ENCODE results near the gene RNF40. TPM values are rescaled to one million over a fixed set of nuclear protein-coding genes. Genes with fewer than 3 reads are reported as not detected.
A peak's percentile ranks its signal among the peaks of the same experiment; 100 is the strongest.

RNF40 gene
- polyA plus RNA-seq (2011; rRNA removed) (64.7 and 82.4 TPM in 2 replicates), polyA minus RNA-seq (2011; rRNA and poly(A)+ RNA removed) (54.9 and 73.4 TPM in 2 replicates)

DNA sequence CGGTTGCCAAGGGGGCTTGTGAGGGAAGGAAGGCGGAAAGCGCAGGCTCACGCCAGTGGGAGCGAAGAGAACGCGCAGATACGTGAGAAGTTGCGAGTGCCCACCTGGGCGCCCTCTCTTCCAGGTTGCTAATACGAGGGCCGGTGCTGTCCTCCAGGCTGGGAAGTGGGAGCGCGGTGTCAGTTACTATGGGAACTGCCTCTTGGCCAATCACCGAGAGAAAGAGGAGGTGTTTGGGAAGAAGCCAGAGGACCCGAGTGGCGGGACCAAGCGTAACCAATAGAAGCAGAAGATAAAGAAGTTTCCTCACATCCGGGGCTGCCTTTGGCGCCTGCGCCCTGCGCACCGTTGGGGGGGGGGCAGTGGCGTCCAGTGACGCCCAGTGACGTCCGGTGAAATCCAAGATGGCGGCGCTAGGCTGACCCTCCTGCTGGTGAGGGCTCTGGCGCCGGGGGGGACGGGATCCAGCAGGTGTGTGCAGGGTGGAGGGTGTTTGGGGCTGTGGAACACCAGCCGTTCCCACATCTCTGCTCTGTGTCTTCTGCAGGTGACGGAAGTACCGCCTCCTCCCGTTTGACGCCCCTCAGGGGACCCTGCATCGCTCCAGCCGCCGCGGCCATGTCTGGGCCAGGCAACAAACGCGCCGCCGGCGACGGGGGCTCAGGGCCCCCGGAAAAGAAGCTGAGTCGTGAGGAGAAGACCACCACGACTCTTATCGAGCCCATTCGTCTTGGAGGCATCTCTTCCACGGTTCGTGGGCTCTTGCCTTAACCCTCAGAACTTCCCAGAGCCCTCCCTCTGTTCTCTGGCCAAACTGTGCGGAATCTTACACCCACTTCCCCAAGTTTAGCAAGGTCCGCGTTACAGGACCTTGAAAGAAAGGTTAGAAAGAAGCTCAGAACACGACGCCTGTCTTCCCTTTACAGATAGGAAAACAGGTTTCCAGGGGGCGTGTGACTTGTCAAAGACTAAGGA is at the start of gene RNF40, which contains the start of gene CFAP119:
Gene RNF40 (plus strand): TSS at position 395 of the 975 bp plus-strand sequence. CDS start 224 bp downstream, at position 619.
Gene CFAP119 (minus strand): TSS at position 135 of the 975 bp plus-strand sequence. CDS start 314 bp downstream, outside the sequence.
- ChIA-PET POLR2A (no interaction called here), CTCF (interaction anchor here (0.9 to 1.6 kb wide), 2 partner anchors 17 to 179 kb away, joined by 3 to 5 read pairs; no protein-coding TSS in a partner anchor)
- TF ChIP-seq, protein P1, sequence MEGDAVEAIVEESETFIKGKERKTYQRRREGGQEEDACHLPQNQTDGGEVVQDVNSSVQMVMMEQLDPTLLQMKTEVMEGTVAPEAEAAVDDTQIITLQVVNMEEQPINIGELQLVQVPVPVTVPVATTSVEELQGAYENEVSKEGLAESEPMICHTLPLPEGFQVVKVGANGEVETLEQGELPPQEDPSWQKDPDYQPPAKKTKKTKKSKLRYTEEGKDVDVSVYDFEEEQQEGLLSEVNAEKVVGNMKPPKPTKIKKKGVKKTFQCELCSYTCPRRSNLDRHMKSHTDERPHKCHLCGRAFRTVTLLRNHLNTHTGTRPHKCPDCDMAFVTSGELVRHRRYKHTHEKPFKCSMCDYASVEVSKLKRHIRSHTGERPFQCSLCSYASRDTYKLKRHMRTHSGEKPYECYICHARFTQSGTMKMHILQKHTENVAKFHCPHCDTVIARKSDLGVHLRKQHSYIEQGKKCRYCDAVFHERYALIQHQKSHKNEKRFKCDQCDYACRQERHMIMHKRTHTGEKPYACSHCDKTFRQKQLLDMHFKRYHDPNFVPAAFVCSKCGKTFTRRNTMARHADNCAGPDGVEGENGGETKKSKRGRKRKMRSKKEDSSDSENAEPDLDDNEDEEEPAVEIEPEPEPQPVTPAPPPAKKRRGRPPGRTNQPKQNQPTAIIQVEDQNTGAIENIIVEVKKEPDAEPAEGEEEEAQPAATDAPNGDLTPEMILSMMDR (IDR thresholded peaks at IDR 0.05; ENCODE audit: insufficient read depth, low read depth, low read length) = 0 out of 2 replicates have a peak, but pooled peaks have one; percentile 18
- peak; percentile 93 for DNase-seq (ENCODE audit: low read depth)
- Histone ChIP-seq H3K36me3 (ENCODE audit: control insufficient read depth, insufficient read depth, low read length) (peaks cover 33% of the 10 kb centered on the region), H3K27me3 (ENCODE audit: control insufficient read depth, insufficient read depth, low read length) (no peaks in the 10 kb centered on the region), H3K4me3 (ENCODE audit: low read depth, low read length) (peak within 1 kb of the TSS; percentile 74)

DNA sequence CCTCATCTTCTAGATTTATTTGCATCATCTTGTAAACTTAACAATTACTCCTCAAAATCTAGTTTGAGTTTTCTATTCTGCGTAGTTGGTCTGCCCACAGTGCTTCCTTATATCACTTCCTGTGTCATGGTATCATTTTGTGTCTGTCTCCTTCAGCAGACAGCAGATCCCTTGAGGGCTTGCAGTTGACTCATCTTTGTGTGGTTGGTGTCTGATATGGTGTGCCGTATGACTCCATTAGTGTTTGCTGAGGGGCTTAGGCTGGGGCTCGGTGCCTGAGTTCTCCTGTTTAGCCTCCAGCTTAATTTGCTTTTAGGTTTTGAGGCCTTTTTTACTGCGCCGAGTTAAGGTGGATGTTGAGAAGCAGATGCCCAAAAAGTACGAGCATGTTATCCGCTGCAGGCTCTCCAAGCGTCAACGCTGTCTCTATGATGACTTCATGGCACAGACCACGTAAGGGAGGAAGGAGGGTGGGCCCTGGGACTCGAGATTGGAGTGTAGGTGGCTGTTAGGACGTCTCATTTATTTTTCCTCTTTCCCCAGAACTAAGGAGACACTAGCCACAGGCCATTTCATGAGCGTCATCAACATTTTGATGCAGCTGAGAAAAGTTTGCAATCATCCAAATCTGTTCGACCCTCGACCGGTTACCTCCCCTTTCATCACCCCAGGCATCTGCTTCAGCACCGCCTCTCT is 46.2 kb upstream of the RNF40 start:
- CTCF ChIA-PET = interaction anchor here (1.0 to 1.2 kb wide), 2 partner anchors 10 to 22 kb away, joined by 4 to 5 read pairs; no protein-coding TSS in a partner anchor
- peaks cover 42% of the 10 kb centered on the region for H3K36me3 ChIP-seq (ENCODE audit: control insufficient read depth, insufficient read depth, low read length)
- H3K4me3 ChIP-seq (ENCODE audit: low read depth, low read length) = no peak overlapping the region
- POLR2A ChIA-PET = interaction anchor here (0.6 kb wide), 1 partner anchor 16 kb away, joined by 7 read pairs; no protein-coding TSS in a partner anchor
- TF ChIP-seq, protein P1 (IDR thresholded peaks at IDR 0.05; ENCODE audit: insufficient read depth, low read depth, low read length) = no peak
- H3K27me3 ChIP-seq (ENCODE audit: control insufficient read depth, insufficient read depth, low read length) = no peaks in the 10 kb centered on the region
- no peak for DNase-seq (ENCODE audit: low read depth)

DNA sequence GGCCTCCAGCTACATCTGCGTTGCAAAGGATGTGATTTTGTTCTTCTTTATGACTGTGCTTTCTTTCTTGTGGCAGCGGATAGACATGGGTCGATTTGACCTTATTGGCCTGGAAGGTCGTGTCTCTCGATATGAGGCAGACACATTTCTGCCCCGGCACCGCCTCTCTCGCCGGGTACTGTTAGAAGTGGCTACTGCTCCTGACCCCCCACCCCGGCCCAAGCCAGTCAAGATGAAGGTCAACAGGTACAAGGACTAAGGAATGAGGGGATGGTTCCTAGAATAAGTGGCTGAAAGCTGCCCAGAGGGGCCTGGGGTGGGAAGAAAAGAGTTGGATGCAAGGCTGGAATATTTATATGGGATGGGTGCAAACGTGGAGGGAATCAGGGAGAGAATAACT is 42.0 kb upstream of the RNF40 start:
- POLR2A ChIA-PET = no interaction called here
- no peak for DNase-seq (ENCODE audit: low read depth)
- Histone ChIP-seq H3K36me3 (ENCODE audit: control insufficient read depth, insufficient read depth, low read length) (peaks cover 51% of the 10 kb centered on the region), H3K27me3 (ENCODE audit: control insufficient read depth, insufficient read depth, low read length) (no peaks in the 10 kb centered on the region), H3K4me3 (ENCODE audit: low read depth, low read length) (no peak overlapping the region)
- CTCF ChIA-PET = interaction anchor here (1.2 kb wide), 1 partner anchor 61 kb away, joined by 3 read pairs; the partner anchor contains the start of gene FBRS
- TF ChIP-seq, protein P1 (IDR thresholded peaks at IDR 0.05; ENCODE audit: insufficient read depth, low read depth, low read length) = no peak

DNA sequence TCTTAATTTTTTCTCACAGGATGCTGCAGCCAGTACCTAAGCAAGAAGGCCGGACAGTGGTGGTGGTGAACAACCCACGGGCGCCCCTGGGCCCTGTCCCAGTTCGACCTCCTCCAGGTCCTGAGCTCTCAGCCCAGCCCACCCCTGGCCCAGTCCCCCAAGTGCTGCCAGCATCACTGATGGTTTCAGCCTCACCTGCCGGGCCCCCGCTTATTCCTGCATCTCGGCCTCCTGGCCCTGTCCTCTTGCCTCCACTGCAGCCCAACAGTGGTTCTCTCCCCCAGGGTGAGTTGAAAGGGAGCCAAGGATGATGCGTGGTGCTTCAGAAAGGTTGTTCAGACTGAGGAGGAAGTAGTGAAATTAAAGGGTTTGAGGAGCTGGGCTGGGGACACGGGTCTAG is 41.4 kb upstream of the RNF40 start:
- ChIA-PET POLR2A (no interaction called here), CTCF (interaction anchor here (1.2 kb wide), 1 partner anchor 62 kb away, joined by 3 read pairs; the partner anchor contains the start of gene FBRS)

More for the DNA sequence above, 41.4 kb upstream of the RNF40 start:
- TF ChIP-seq, protein P1 (IDR thresholded peaks at IDR 0.05; ENCODE audit: insufficient read depth, low read depth, low read length) = no peak
- no peak overlapping the region for H3K4me3 ChIP-seq (ENCODE audit: low read depth, low read length)
- no peak for DNase-seq (ENCODE audit: low read depth)
- no peaks in the 10 kb centered on the region for H3K27me3 ChIP-seq (ENCODE audit: control insufficient read depth, insufficient read depth, low read length)
- H3K36me3 ChIP-seq (ENCODE audit: control insufficient read depth, insufficient read depth, low read length) = peaks cover 53% of the 10 kb centered on the region

All from BJ (cell line).